ENCODE results near the gene BAHCC1. TPM values are rescaled to one million over a fixed set of nuclear protein-coding genes. Genes with fewer than 3 reads are reported as not detected.

The BAHCC1 gene
- total RNA-seq, 1 donor from 2014 or later = 74.3 TPM

DNA sequence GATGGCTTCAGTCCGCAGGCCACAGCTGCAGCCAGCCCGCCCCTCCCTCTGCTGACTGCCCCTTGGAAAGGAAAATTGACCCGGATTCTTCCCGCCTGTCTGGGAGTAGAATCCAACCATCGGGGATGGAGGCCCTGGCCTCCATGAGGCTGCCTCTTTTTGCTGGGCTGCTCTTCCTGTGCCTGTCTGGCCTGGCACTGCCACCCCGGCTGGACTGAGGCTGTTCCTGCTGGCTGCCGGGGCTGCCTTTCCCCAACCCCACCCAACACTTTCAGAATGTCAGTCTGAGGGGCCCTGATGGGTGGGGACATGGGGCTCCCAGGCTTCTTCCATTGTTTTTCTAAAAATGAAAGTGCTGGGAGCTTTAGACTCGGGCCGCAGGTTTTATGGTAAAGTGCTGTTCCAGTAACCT is 7.3 kb downstream of the BAHCC1 start:
- no peak for TF ChIP-seq CTCF (conservative IDR thresholded peaks at IDR 0.05)
- no peak for DNase-seq (ENCODE audit: extremely low spot score, unreplicated experiment)
- H3K4me3 Mint-ChIP-seq = peak overlapping the region; percentile 96

GRCh38 chr17:81402981-81403467 is 7.8 kb downstream of the BAHCC1 start:
- TF ChIP-seq CTCF (conservative IDR thresholded peaks at IDR 0.05) = peak; percentile 32
- no peak for DNase-seq (ENCODE audit: extremely low spot score, unreplicated experiment)
- peaks cover 3% of the 10 kb centered on the region for H3K27me3 Mint-ChIP-seq
- peaks cover 4% of the 10 kb centered on the region for H3K36me3 Mint-ChIP-seq
- H3K27ac Mint-ChIP-seq = peak overlapping the region; percentile 97
- H3K4me3 Mint-ChIP-seq = peak overlapping the region; percentile 96
- peaks cover 53% of the 10 kb centered on the region for H3K4me1 Mint-ChIP-seq (ENCODE audit: unreplicated experiment)
- no peaks in the 10 kb centered on the region for H3K9me3 Mint-ChIP-seq

More for the DNA sequence above, 7.3 kb downstream of the BAHCC1 start:
- peaks cover 4% of the 10 kb centered on the region for H3K36me3 Mint-ChIP-seq
- H3K9me3 Mint-ChIP-seq = no peaks in the 10 kb centered on the region
- peaks cover 3% of the 10 kb centered on the region for H3K27me3 Mint-ChIP-seq
- H3K27ac Mint-ChIP-seq = peak overlapping the region; percentile 97
- peaks cover 54% of the 10 kb centered on the region for H3K4me1 Mint-ChIP-seq (ENCODE audit: unreplicated experiment)

GRCh38 chr17:81403671-81404534 is 8.6 kb downstream of the BAHCC1 start:
- H3K27ac Mint-ChIP-seq = peak overlapping the region; percentile 97
- peaks cover 1% of the 10 kb centered on the region for H3K36me3 Mint-ChIP-seq
- TF ChIP-seq CTCF (conservative IDR thresholded peaks at IDR 0.05) = no peak
- no peaks in the 10 kb centered on the region for H3K9me3 Mint-ChIP-seq
- peak overlapping the region; percentile 77 for H3K4me3 Mint-ChIP-seq
- peaks cover 53% of the 10 kb centered on the region for H3K4me1 Mint-ChIP-seq (ENCODE audit: unreplicated experiment)
- no peak for DNase-seq (ENCODE audit: extremely low spot score, unreplicated experiment)
- H3K27me3 Mint-ChIP-seq = peaks cover 1% of the 10 kb centered on the region

DNA sequence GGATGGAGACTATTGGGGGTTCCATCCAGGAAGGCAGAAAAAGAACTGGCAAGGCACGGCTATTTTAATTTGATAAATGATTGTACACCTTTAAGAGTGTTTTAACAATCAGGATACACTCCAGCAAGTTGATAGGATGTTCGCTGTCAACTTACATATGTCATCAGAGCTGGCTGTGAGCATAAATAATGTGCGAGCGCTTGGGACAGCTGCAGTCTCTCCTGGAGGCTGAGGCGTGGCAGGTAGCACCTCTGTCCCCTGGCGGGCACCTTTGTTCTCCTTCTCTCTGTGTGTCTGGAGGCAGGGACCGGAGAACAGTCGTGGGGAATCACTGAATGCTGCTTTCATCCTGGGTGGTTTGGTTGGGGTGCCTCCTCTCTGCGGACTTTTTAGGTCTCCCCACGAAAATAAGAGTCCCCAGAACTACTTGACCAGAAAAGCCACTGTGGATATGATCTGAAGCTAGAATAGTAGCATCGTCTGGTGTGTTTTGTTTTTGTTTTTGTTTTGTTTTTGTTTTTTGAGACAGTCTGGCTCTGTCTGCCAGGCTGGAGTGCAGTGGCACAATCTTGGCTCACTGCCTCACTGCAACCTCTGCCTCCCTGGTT is 9.4 kb downstream of the BAHCC1 start:
- peaks cover 53% of the 10 kb centered on the region for H3K4me1 Mint-ChIP-seq (ENCODE audit: unreplicated experiment)
- H3K27ac Mint-ChIP-seq = peak overlapping the region; percentile 97
- H3K9me3 Mint-ChIP-seq = no peaks in the 10 kb centered on the region
- no peak for TF ChIP-seq CTCF (conservative IDR thresholded peaks at IDR 0.05)
- no peaks in the 10 kb centered on the region for H3K27me3 Mint-ChIP-seq
- H3K36me3 Mint-ChIP-seq = no peaks in the 10 kb centered on the region
- DNase-seq (ENCODE audit: extremely low spot score, unreplicated experiment) = no peak
- H3K4me3 Mint-ChIP-seq = peak overlapping the region; percentile 77

DNA sequence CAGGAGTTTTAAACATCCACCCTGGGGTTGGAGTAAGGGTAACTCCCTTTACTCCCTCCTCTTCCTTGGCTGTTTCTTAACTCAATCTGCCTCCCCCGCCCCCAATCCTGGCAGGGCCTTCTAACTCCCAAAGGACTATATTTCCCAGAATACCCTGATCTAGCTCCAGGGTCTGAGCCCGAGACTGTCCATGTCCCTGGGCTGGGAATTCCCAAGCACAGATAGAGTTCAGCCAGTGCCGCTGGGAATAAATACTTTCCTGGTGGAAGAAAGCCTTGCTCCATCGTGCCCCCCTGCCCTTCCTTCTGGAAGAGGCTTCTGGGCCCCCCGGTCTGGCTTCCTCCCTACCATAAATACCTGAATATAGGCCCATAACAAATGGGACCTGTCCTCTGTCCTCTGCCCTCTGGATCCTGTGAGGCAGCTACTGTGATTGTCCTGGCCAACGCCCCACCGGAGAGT is 10.2 kb downstream of the BAHCC1 start:
- no peaks in the 10 kb centered on the region for H3K27me3 Mint-ChIP-seq
- H3K4me3 Mint-ChIP-seq = peak overlapping the region; percentile 77
- peaks cover 53% of the 10 kb centered on the region for H3K4me1 Mint-ChIP-seq (ENCODE audit: unreplicated experiment)
- no peak for TF ChIP-seq CTCF (conservative IDR thresholded peaks at IDR 0.05)
- DNase-seq (ENCODE audit: extremely low spot score, unreplicated experiment) = no peak
- H3K9me3 Mint-ChIP-seq = no peaks in the 10 kb centered on the region
- no peaks in the 10 kb centered on the region for H3K36me3 Mint-ChIP-seq
- no peak overlapping the region for H3K27ac Mint-ChIP-seq
